ENCODE data around the gene SAPCD2. TPM values are rescaled to one million over a fixed set of nuclear protein-coding genes. Genes with fewer than 3 reads are reported as not detected.

Gene SAPCD2
- total RNA-seq, 1 donor from 2014 or later = 2.7 TPM

DNA sequence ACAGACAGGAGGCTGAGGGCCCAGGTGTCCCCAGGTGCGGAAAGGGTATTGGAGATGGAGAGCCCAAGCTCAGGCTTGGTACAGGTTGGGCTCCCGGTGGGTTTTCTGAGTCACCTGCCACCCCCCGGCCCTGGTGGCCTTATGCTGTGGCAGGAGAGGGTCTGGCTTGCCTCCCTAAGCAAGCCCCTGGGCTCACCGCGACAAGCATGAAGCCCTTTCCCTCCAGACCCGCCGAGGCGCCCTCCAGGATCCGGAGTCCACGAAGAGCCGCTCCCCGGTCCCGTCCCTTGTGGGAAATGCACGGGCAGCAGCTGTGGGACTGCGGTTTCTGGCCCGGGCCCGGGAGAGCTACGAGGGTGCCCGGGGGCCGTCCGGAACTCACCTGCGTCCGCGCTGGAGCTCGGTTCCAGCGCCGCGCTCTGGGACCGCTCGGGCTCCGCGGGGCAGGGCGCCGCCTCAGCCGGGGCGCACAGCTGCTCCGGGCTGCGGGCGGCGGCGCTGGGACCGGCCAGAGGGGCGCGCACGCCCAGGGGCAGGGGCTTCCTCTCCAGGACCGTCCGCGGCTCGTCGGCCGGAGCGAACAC is 757 bp downstream of the SAPCD2 start:
- intact Hi-C loops (cut with DNase I) = no loop called here
- H3K36me3 ChIP-seq = no peaks in the 10 kb centered on the region
- H3K9me3 ChIP-seq = no peaks in the 10 kb centered on the region
- H3K27me3 ChIP-seq = no peaks in the 10 kb centered on the region
- TF ChIP-seq POLR2AphosphoS5 (IDR thresholded peaks at IDR 0.05; ENCODE audit: insufficient read depth in 1 of 2, low read depth in 1 of 2) = no peak
- TF ChIP-seq, protein P1, sequence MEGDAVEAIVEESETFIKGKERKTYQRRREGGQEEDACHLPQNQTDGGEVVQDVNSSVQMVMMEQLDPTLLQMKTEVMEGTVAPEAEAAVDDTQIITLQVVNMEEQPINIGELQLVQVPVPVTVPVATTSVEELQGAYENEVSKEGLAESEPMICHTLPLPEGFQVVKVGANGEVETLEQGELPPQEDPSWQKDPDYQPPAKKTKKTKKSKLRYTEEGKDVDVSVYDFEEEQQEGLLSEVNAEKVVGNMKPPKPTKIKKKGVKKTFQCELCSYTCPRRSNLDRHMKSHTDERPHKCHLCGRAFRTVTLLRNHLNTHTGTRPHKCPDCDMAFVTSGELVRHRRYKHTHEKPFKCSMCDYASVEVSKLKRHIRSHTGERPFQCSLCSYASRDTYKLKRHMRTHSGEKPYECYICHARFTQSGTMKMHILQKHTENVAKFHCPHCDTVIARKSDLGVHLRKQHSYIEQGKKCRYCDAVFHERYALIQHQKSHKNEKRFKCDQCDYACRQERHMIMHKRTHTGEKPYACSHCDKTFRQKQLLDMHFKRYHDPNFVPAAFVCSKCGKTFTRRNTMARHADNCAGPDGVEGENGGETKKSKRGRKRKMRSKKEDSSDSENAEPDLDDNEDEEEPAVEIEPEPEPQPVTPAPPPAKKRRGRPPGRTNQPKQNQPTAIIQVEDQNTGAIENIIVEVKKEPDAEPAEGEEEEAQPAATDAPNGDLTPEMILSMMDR (IDR thresholded peaks at IDR 0.05) = no peak
- TF ChIP-seq POLR2A (IDR thresholded peaks at IDR 0.05) = no peak
- no peak overlapping the region for H3K27ac ChIP-seq
- no peak for DNase-seq (ENCODE audit: extremely low spot score in 2 of 2)
- peak overlapping the region in 1 of 2 donors; percentile 44 for H3K4me3 ChIP-seq
- peaks cover 14% of the 10 kb centered on the region for H3K4me1 ChIP-seq

DNA sequence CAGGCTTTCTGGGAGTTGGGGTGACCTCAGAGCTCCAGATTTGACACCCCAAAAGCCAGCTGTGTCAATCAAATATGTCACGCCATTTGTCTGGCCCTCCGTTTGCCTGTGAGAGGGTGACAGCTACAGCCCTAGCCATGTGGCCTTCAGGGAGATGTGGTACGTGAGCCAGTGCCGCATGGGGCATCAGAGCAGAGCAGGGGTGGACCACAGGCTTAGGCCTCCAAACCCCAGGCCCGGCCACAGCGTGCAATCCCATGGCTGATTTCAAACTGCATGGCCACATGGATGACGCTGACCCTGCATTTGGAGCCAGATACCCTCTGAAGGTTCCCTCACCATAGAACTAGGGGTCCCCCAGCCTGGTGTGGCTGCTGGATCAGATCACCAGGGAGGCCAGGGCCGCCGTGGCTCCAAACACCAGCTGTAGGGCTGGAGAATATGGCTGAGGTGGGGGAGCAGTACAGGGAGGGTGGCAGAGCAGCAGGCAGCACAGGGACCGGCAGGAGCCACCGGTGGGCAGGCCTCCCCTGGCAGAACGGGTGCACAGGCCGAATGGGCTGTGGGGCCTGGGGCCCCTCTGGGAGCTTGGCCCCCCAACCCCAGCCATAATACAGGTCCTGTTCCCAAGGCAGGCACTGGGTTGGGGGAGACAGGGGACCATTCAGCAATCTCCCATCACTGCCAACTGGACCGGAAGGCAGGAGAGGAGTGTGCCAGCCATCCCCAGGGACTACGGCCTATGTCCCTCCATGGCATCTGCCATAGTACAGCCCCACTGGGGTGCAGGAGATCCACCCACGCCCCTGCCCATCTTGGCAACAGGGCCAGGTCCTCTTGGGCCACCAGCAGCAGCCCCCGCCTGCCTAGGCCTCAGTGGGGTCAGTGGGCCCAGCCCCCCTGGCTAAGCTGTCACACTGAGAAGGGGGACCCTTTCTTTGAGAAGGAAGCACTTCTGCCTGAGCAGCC is 1.5 kb downstream of the SAPCD2 start:
- intact Hi-C loops (cut with DNase I) = no loop called here
- no peak for DNase-seq (ENCODE audit: extremely low spot score in 2 of 2)
- H3K4me1 ChIP-seq = peaks cover 20% of the 10 kb centered on the region
- no peak overlapping the region for H3K4me3 ChIP-seq
- no peaks in the 10 kb centered on the region for H3K27me3 ChIP-seq
- no peak for TF ChIP-seq POLR2AphosphoS5 (IDR thresholded peaks at IDR 0.05; ENCODE audit: insufficient read depth in 1 of 2, low read depth in 1 of 2)
- TF ChIP-seq, protein P1 (IDR thresholded peaks at IDR 0.05) = no peak
- no peak for TF ChIP-seq POLR2A (IDR thresholded peaks at IDR 0.05)
- no peaks in the 10 kb centered on the region for H3K9me3 ChIP-seq
- no peak overlapping the region for H3K27ac ChIP-seq
- H3K36me3 ChIP-seq = no peaks in the 10 kb centered on the region

DNA sequence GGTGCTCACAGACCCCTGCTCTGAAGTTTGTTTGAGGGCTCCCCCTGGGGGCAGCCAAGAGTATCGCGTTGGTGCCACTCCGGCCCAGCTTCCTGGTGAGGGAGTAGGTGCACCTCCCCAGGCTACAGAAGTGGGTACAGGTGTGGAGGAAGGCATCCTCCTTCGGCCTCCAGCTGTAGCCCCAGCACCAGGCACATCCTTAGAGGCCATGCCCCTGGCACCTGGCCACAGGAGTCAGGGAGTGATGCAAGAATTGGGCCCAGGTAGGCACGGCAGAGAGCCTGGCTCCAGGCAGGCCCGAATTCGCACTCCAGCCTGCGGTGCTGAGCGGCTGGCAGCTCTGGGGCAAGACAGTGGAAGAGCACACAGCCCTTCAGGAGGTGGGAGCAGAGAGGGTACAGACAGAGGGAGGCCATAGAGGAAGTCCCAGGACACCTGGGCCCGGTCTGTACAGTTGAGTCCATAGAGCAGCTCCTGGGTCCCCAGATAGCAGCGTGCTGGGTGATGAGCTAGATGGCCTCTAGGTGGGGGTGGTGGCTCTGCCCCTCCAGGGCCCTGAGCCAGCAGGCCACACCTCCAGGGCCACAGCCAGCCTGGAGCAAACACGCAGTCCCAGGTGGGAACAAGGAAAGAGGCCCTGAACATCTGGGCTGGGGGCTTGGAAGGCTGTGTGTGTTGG is 2.4 kb downstream of the SAPCD2 start:
- Histone ChIP-seq H3K27me3 (no peaks in the 10 kb centered on the region), H3K27ac (no peak overlapping the region), H3K36me3 (no peaks in the 10 kb centered on the region), H3K4me1 (peaks cover 22% of the 10 kb centered on the region), H3K9me3 (no peaks in the 10 kb centered on the region), H3K4me3 (no peak overlapping the region)
- no peak for TF ChIP-seq POLR2A (IDR thresholded peaks at IDR 0.05)
- TF ChIP-seq, protein P1 (IDR thresholded peaks at IDR 0.05) = peak; percentile 63 to 76 (median 73)
- no peak for DNase-seq (ENCODE audit: extremely low spot score in 2 of 2)
- intact Hi-C loops (cut with DNase I) = no loop called here

DNA sequence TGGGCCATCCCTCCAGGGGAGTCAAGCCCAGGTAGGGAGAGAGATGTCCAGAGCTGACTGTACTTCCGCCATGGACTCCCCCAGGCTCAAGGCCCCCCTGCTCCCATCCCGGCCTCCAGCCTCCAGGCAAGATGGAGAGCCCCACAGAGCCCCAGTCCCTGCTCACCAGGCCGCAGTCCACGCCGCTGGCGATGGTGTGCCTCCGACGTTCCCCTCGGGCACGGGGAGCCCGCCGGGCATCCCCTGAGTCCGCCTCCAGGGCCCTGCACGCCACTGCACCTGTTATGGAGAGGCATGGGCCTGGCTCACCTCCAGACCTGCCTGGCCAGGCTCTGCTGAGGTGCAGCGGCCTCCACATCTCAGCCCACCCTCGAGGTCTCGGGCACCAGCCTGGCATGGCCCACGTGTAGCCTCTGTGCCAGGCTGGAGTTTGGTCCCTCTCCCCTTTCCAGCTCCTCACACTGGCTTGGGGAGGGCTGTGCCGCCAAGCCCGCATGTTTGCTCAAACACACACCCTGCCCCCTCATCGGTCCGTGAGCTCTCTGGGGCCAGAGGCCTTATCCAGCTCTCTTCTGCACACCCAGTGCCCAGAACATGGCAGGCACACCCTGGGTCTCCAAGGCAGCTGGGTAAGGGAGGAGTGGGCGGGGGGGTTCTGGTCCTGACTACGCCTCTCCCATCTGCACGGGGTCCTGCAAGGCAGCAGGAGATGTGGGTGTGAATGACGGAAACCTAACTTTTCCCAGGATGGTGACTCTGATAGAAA is 4.1 kb downstream of the SAPCD2 start:
- Histone ChIP-seq H3K27ac (no peak overlapping the region), H3K27me3 (no peaks in the 10 kb centered on the region), H3K9me3 (no peaks in the 10 kb centered on the region), H3K4me1 (peaks cover 21% of the 10 kb centered on the region), H3K36me3 (no peaks in the 10 kb centered on the region), H3K4me3 (no peak overlapping the region)
- intact Hi-C loops (cut with DNase I) = no loop called here
- no peak for DNase-seq (ENCODE audit: extremely low spot score in 2 of 2)
- TF ChIP-seq, protein P1 (IDR thresholded peaks at IDR 0.05) = no peak
- TF ChIP-seq POLR2A (IDR thresholded peaks at IDR 0.05) (no peak), POLR2AphosphoS5 (IDR thresholded peaks at IDR 0.05; ENCODE audit: insufficient read depth in 1 of 2, low read depth in 1 of 2) (no peak)
